Neural progenitor cell (in vitro differentiated cells): ENCODE measurements around the gene PRKX. TPM values are rescaled to one million over a fixed set of nuclear protein-coding genes. Genes with fewer than 3 reads are reported as not detected.
"Not testable (repeated sequence)": the region's sequence is repeated elsewhere in the genome, so short reads cannot be mapped to it uniquely, and the experiment has no call there.

Experiments
- DNase-seq: peaks from one replicate; pipeline ENCODE4 v3.0.0-alpha.2; 2016; ENCODE audit warnings: low spot score
- H2AFZ ChIP-seq: fragments of 200-600 bp; sonication (generic); replicated peaks from 2 replicates; pipeline ENCODE4 v1.6.1; 2016; ENCODE audit warnings: antibody characterized with exemption
- H3F3A ChIP-seq: fragments of 200-600 bp; sonication (generic); 2 replicates; pipeline ENCODE4 v1.6.1; 2016; ENCODE audit warnings: antibody characterized with exemption, low read depth
- H3K27ac ChIP-seq: fragments of 200-600 bp; sonication (generic); 2 replicates; pipeline ENCODE4 v1.5.1; 2016; ENCODE audit warnings: mild to moderate bottlenecking
- H3K27me3 ChIP-seq: fragments of 200-600 bp; sonication (generic); 2 replicates; pipeline ENCODE4 v1.6.1; 2016; ENCODE audit warnings: mild to moderate bottlenecking, moderate library complexity
- H3K36me3 ChIP-seq: fragments of 200-600 bp; sonication (generic); 2 replicates; pipeline ENCODE4 v1.5.1; 2016
- H3K4me1 ChIP-seq: fragments of 200-600 bp; sonication (generic); 2 replicates; pipeline ENCODE4 v1.6.1; 2016; ENCODE audit warnings: mixed run types
- H3K4me2 ChIP-seq: fragments of 200-600 bp; sonication (generic); 2 replicates; pipeline ENCODE4 v1.6.1; 2016
- H3K4me3 ChIP-seq: fragments of 200-600 bp; sonication (generic); 2 replicates; pipeline ENCODE4 v1.5.1; 2016
- H3K79me2 ChIP-seq: fragments of 200-600 bp; sonication (generic); 2 replicates; pipeline ENCODE4 v1.6.1; 2016; ENCODE audit warnings: low read depth
- H3K9ac ChIP-seq: fragments of 200-600 bp; sonication (generic); 2 replicates; pipeline ENCODE4 v1.6.1; 2016
- H3K9me3 ChIP-seq: fragments of 200-600 bp; sonication (generic); 2 replicates; pipeline ENCODE4 v1.5.1; 2016; ENCODE audit warnings: low read depth
- H4K20me1 ChIP-seq: fragments of 200-600 bp; sonication (generic); 2 replicates; pipeline ENCODE4 v1.6.1; 2016; ENCODE audit warnings: low read depth
- H3K27ac Mint-ChIP-seq: 3 replicates; pipeline ENCODE4 v1.8.0; 2021; ENCODE audit warnings: mixed read lengths
- H3K27me3 Mint-ChIP-seq: 2 replicates; pipeline ENCODE4 v1.8.0; 2022; ENCODE audit warnings: low read depth, mild to moderate bottlenecking, inconsistent platforms, moderate library complexity, mixed read lengths; ENCODE audit not compliant: insufficient read depth
- H3K36me3 Mint-ChIP-seq: 3 replicates; pipeline ENCODE4 v1.8.0; 2021; ENCODE audit warnings: mixed read lengths
- H3K4me1 Mint-ChIP-seq: 3 replicates; pipeline ENCODE4 v1.8.0; 2021; ENCODE audit warnings: mixed read lengths
- H3K4me3 Mint-ChIP-seq: 3 replicates; pipeline ENCODE4 v1.8.0; 2021; ENCODE audit warnings: mild to moderate bottlenecking, moderate library complexity, mixed read lengths
- H3K9me3 Mint-ChIP-seq: 3 replicates; pipeline ENCODE4 v1.8.0; 2020; ENCODE audit warnings: mixed read lengths
- CTCF ChIP-seq: fragments of 200-600 bp; sonication (generic); IDR thresholded peaks from 2 replicates; pipeline ENCODE4 v1.5.1; 2017; ENCODE audit warnings: antibody characterized with exemption, mild to moderate bottlenecking
- EZH2 ChIP-seq: fragments of 200-600 bp; sonication (generic); IDR thresholded peaks from 2 replicates; pipeline ENCODE4 v1.6.1; 2017; ENCODE audit warnings: antibody characterized with exemption, mild to moderate bottlenecking, moderate library complexity
- EZH2phosphoT487 ChIP-seq: fragments of 200-600 bp; sonication (generic); IDR thresholded peaks from 2 replicates; pipeline ENCODE4 v1.6.1; 2017; ENCODE audit warnings: antibody characterized with exemption
- total RNA-seq: library from RNA; depleted of rRNA; stranded (reverse); fragments of >200 nt; gene quantifications from 2 replicates; pipeline ENCODE4 v1.2.3, GENCODE V29; 2015; ENCODE audit warnings: low replicate concordance

PRKX gene
- total RNA-seq, 1 donor from 2014 or later = 14.6 TPM

- not testable (repeated sequence) for H3K4me2 ChIP-seq, H3K9ac ChIP-seq, H3K4me3 Mint-ChIP-seq, H2AFZ ChIP-seq, DNase-seq, H4K20me1 ChIP-seq, H3K27ac Mint-ChIP-seq, H3K9me3 ChIP-seq, H3K79me2 ChIP-seq, H3K27me3 Mint-ChIP-seq, H3F3A ChIP-seq, H3K4me1 ChIP-seq, H3K27ac ChIP-seq, H3K36me3 ChIP-seq, H3K36me3 Mint-ChIP-seq, H3K4me1 Mint-ChIP-seq, H3K27me3 ChIP-seq, H3K9me3 Mint-ChIP-seq, H3K4me3 ChIP-seq
Measured at GRCh38 chrX:3734456-3734855, 21.0 kb upstream of the PRKX start.

GRCh38 chrX:3733043-3733430 is 19.6 kb upstream of the PRKX start:
- Histone ChIP-seq H3K9ac (no peak overlapping the region), H3K4me3 (no peak overlapping the region), H3K79me2 (no peaks in the 10 kb centered on the region), H3K27ac (no peak overlapping the region), H3F3A (no peaks in the 10 kb centered on the region), H3K4me1 (peaks cover 5% of the 10 kb centered on the region), H3K9me3 (no peaks in the 10 kb centered on the region), H3K4me2 (no peak overlapping the region), H3K36me3 (no peaks in the 10 kb centered on the region), H2AFZ (no peak overlapping the region), H3K27me3 (no peaks in the 10 kb centered on the region), H4K20me1 (no peaks in the 10 kb centered on the region)
- Mint-ChIP-seq H3K9me3 (no peaks in the 10 kb centered on the region), H3K4me3 (no peak overlapping the region), H3K27ac (no peak overlapping the region), H3K36me3 (no peaks in the 10 kb centered on the region), H3K4me1 (no peaks in the 10 kb centered on the region), H3K27me3 (peaks cover 3% of the 10 kb centered on the region)
- TF ChIP-seq CTCF (no peak), EZH2 (no peak), EZH2phosphoT487 (no peak)
- DNase-seq = no peak

GRCh38 chrX:3732326-3733042 is 19.0 kb upstream of the PRKX start:
- H3K27ac Mint-ChIP-seq, DNase-seq, H3K9me3 Mint-ChIP-seq: not testable (repeated sequence)

GRCh38 chrX:3728454-3728853 is 15.0 kb upstream of the PRKX start:
- no peaks in the 10 kb centered on the region for H3K79me2 ChIP-seq
- no peak overlapping the region for H3K4me3 ChIP-seq
- H3K9ac ChIP-seq = no peak overlapping the region
- DNase-seq = no peak
- Mint-ChIP-seq H3K4me1 (no peaks in the 10 kb centered on the region), H3K27me3 (peaks cover 2% of the 10 kb centered on the region), H3K27ac (no peak overlapping the region), H3K36me3 (no peaks in the 10 kb centered on the region), H3K4me3 (no peak overlapping the region), H3K9me3 (no peaks in the 10 kb centered on the region)
- no peak overlapping the region for H3K4me2 ChIP-seq
- no peaks in the 10 kb centered on the region for H3K36me3 ChIP-seq
- no peak overlapping the region for H2AFZ ChIP-seq
- no peaks in the 10 kb centered on the region for H3K9me3 ChIP-seq
- no peak overlapping the region for H3K27ac ChIP-seq
- no peaks in the 10 kb centered on the region for H4K20me1 ChIP-seq
- H3F3A ChIP-seq = no peaks in the 10 kb centered on the region
- no peaks in the 10 kb centered on the region for H3K4me1 ChIP-seq
- H3K27me3 ChIP-seq = no peaks in the 10 kb centered on the region
- TF ChIP-seq CTCF (no peak), EZH2phosphoT487 (no peak), EZH2 (no peak)

More at GRCh38 chrX:3732326-3733042, 19.0 kb upstream of the PRKX start:
- H3K36me3 Mint-ChIP-seq, H3K4me1 ChIP-seq, H3K9me3 ChIP-seq, H3K27ac ChIP-seq, H3K36me3 ChIP-seq, H3K4me3 Mint-ChIP-seq, H2AFZ ChIP-seq, H4K20me1 ChIP-seq, H3K9ac ChIP-seq, H3K4me1 Mint-ChIP-seq, H3K79me2 ChIP-seq, H3F3A ChIP-seq, H3K4me3 ChIP-seq, H3K4me2 ChIP-seq, H3K27me3 ChIP-seq, H3K27me3 Mint-ChIP-seq: not testable (repeated sequence)

GRCh38 chrX:3723460-3723859 is 10.0 kb upstream of the PRKX start:
- not testable (repeated sequence) for H3K9ac ChIP-seq, H3K36me3 ChIP-seq, H3F3A ChIP-seq, H3K27ac Mint-ChIP-seq, H4K20me1 ChIP-seq, H3K4me1 Mint-ChIP-seq, H3K4me3 ChIP-seq, H3K27ac ChIP-seq, DNase-seq, H3K79me2 ChIP-seq, H2AFZ ChIP-seq, H3K27me3 Mint-ChIP-seq, H3K4me2 ChIP-seq, H3K4me1 ChIP-seq, H3K9me3 Mint-ChIP-seq, H3K4me3 Mint-ChIP-seq, H3K27me3 ChIP-seq, H3K36me3 Mint-ChIP-seq, H3K9me3 ChIP-seq
